H1 (cell line): ENCODE measurements around the gene HSD17B10. TPM values are rescaled to one million over a fixed set of nuclear protein-coding genes. Genes with fewer than 3 reads are reported as not detected.
A peak's percentile ranks its signal among the peaks of the same experiment; 100 is the strongest.

Experiments
- CTCF ChIA-PET: fragments of 300-600 bp; sonication (Branson Sonifier 250); formaldehyde crosslinking; loops from one replicate; lab custom pipeline; 2021; ENCODE audit not compliant: partially characterized antibody; lab: Charles Lee
- POLR2A ChIA-PET: fragments of 300-600 bp; sonication (Branson Sonifier 250); formaldehyde crosslinking; loops from one replicate; lab custom pipeline; 2021; ENCODE audit warnings: inconsistent platforms; ENCODE audit not compliant: partially characterized antibody; lab: Charles Lee
- DNase-seq, 2 experiments: peaks; one replicate each; pipeline versions ENCODE4 v3.0.0 to v3.0.0-alpha.2; 2010 to 2022; ENCODE audit warnings: low spot score in 2 of 2, low read depth in 1 of 2, mixed read lengths in 1 of 2
- FAIRE-seq: peaks from 2 replicates; lab custom pipeline; 2011; peaks lifted over from hg19 to GRCh38; lab: Jason Lieb, UNC
- H2AFZ ChIP-seq: 2 replicates; pipeline ENCODE4 v1.8.1; 2012; ENCODE audit warnings: low read length, inconsistent platforms
- H2AK5ac ChIP-seq: 2 replicates; pipeline ENCODE4 v1.6.1; 2013; ENCODE audit warnings: low read depth, low read length
- H2BK120ac ChIP-seq: replicated peaks from 2 replicates; pipeline ENCODE3; 2013; ENCODE audit warnings: low read depth, low read length, inconsistent platforms
- H2BK12ac ChIP-seq: 2 replicates; pipeline ENCODE4 v1.6.1; 2013; ENCODE audit warnings: low read depth, low read length
- H2BK15ac ChIP-seq: 2 replicates; pipeline ENCODE4 v1.6.1; 2013; ENCODE audit warnings: low read length
- H2BK20ac ChIP-seq: 2 replicates; pipeline ENCODE4 v1.6.1; 2013; ENCODE audit warnings: low read length
- H2BK5ac ChIP-seq: 2 replicates; pipeline ENCODE4 v1.6.1; 2013; ENCODE audit warnings: low read depth, low read length
- H3K14ac ChIP-seq: 2 replicates; pipeline ENCODE4 v1.6.1; 2013; ENCODE audit warnings: inconsistent platforms; ENCODE audit not compliant: insufficient read length
- H3K18ac ChIP-seq: 2 replicates; pipeline ENCODE4 v1.6.1; 2013; ENCODE audit warnings: low read length; ENCODE audit errors: extremely low read depth
- H3K23ac ChIP-seq: 2 replicates; pipeline ENCODE4 v1.6.1; 2013; ENCODE audit warnings: inconsistent platforms; ENCODE audit not compliant: insufficient read length
- H3K23me2 ChIP-seq: 2 replicates; pipeline ENCODE4 v1.6.1; 2013; ENCODE audit warnings: low read depth, low read length
- H3K27ac ChIP-seq: 2 replicates; pipeline ENCODE4 v1.6.1; 2011; ENCODE audit warnings: low read depth, low read length, inconsistent platforms
- H3K27me3 ChIP-seq, 4 experiments: replicated peaks in 1 of 4; 1 replicate in 1 of 4; 2 replicates in 3 of 4; pipeline versions ENCODE4 v1.6.1 to v1.8.1; 2011 to 2013; ENCODE audit warnings: low read length in 3 of 4, mild to moderate bottlenecking in 3 of 4, inconsistent platforms in 2 of 4, mixed read lengths in 2 of 4, moderate library complexity in 1 of 4; ENCODE audit not compliant: control insufficient read depth in 3 of 4, insufficient read depth in 3 of 4; ENCODE audit errors: extremely low read depth in 1 of 4
- H3K36me3 ChIP-seq, 4 experiments: 2 replicates each; pipeline versions ENCODE4 v1.6.1 to v1.8.1; 2011 to 2013; ENCODE audit warnings: mild to moderate bottlenecking in 4 of 4, low read length in 3 of 4, moderate library complexity in 2 of 4, control low read depth in 1 of 4, inconsistent platforms in 1 of 4; ENCODE audit not compliant: insufficient read depth in 4 of 4, control insufficient read depth in 2 of 4
- H3K4ac ChIP-seq: replicated peaks from 2 replicates; pipeline ENCODE3; 2013; ENCODE audit warnings: low read length, low read depth, mixed read lengths, inconsistent platforms; ENCODE audit not compliant: insufficient read length
- H3K4me1 ChIP-seq, 4 experiments: replicated peaks in 1 of 4; 1 replicate in 1 of 4; 2 replicates in 3 of 4; pipeline versions ENCODE4 v1.6.1 to v1.8.1; 2011 to 2013; ENCODE audit warnings: low read length in 3 of 4, inconsistent platforms in 2 of 4, mixed read lengths in 1 of 4; ENCODE audit not compliant: insufficient read depth in 4 of 4, control insufficient read depth in 3 of 4
- H3K4me2 ChIP-seq, 2 experiments: 2 replicates each; pipeline versions ENCODE4 v1.6.1 to v1.8.1; 2011 to 2013; ENCODE audit warnings: low read depth in 2 of 2, low read length in 2 of 2, control low read depth in 1 of 2, inconsistent platforms in 1 of 2, mild to moderate bottlenecking in 1 of 2; ENCODE audit not compliant: insufficient read depth in 1 of 2
- H3K4me3 ChIP-seq, 4 experiments: fragments of 200-600, 300-600 bp in 1 of 4; sonication (generic), shearing (Covaris generic), sonication (Bioruptor Twin) in 1 of 4; 2 replicates each; pipeline versions ENCODE4 v1.5.1 to v1.8.1; 2011 to 2016; ENCODE audit warnings: low read length in 4 of 4, low read depth in 3 of 4, control low read depth in 2 of 4, inconsistent platforms in 2 of 4, mild to moderate bottlenecking in 2 of 4, mixed read lengths in 1 of 4, moderate library complexity in 1 of 4; ENCODE audit not compliant: insufficient read depth in 2 of 4; ENCODE audit errors: extremely low read depth in 1 of 4
- H3K56ac ChIP-seq: replicated peaks from 2 replicates; pipeline ENCODE3; 2013; ENCODE audit warnings: low read depth, mild to moderate bottlenecking, mixed read lengths, low read length, inconsistent platforms; ENCODE audit not compliant: insufficient read length
- H3K79me1 ChIP-seq: 2 replicates; pipeline ENCODE4 v1.6.1; 2013; ENCODE audit warnings: low read depth, low read length, control low read depth
- H3K79me2 ChIP-seq, 2 experiments: 2 replicates each; pipeline versions ENCODE4 v1.6.1 to v1.8.1; 2012 to 2013; ENCODE audit warnings: low read length in 2 of 2, mild to moderate bottlenecking in 2 of 2, inconsistent platforms in 1 of 2; ENCODE audit not compliant: insufficient read depth in 2 of 2, control insufficient read depth in 1 of 2
- H3K9ac ChIP-seq, 4 experiments: replicated peaks in 1 of 4; 1 replicate in 1 of 4; 2 replicates in 3 of 4; pipeline versions ENCODE4 v1.6.1 to v1.8.1; 2011 to 2013; ENCODE audit warnings: low read depth in 3 of 4, low read length in 3 of 4, control low read depth in 2 of 4, mild to moderate bottlenecking in 2 of 4, moderate library complexity in 2 of 4, inconsistent platforms in 1 of 4; ENCODE audit errors: extremely low read depth in 1 of 4
- H3K9me3 ChIP-seq, 2 experiments: 2 replicates each; pipeline versions ENCODE4 v1.6.1 to v1.8.1; 2012 to 2013; ENCODE audit warnings: mild to moderate bottlenecking in 2 of 2, moderate library complexity in 2 of 2, control low read depth in 1 of 2, inconsistent platforms in 1 of 2, low read depth in 1 of 2, low read length in 1 of 2, mixed read lengths in 1 of 2; ENCODE audit not compliant: insufficient read depth in 2 of 2
- H4K20me1 ChIP-seq, 2 experiments: replicated peaks in 1 of 2; 2 replicates each; pipeline versions ENCODE3 to v1.8.1; 2011 to 2013; ENCODE audit warnings: inconsistent platforms in 2 of 2, low read length in 2 of 2, mild to moderate bottlenecking in 1 of 2; ENCODE audit not compliant: insufficient read depth in 2 of 2, control insufficient read depth in 1 of 2
- H4K5ac ChIP-seq: 2 replicates; pipeline ENCODE4 v1.6.1; 2013; ENCODE audit warnings: low read length, low read depth, mixed read lengths, inconsistent platforms; ENCODE audit not compliant: insufficient read length
- H4K8ac ChIP-seq: 2 replicates; pipeline ENCODE4 v1.8.0; 2013; ENCODE audit warnings: mild to moderate bottlenecking, moderate library complexity, low read length, inconsistent platforms; ENCODE audit not compliant: insufficient read depth; ENCODE audit errors: extremely low read depth
- H4K91ac ChIP-seq: replicated peaks from 2 replicates; pipeline ENCODE3; 2013; ENCODE audit warnings: low read length, mixed read lengths, inconsistent platforms; ENCODE audit not compliant: insufficient read length
- EZH2 ChIP-seq: fragments of 200-600 bp; sonication (generic); IDR thresholded peaks from 2 replicates; pipeline ENCODE4 v1.7.1; 2012; ENCODE audit warnings: low read depth, mild to moderate bottlenecking, moderate library complexity, low read length, inconsistent platforms; ENCODE audit not compliant: severe bottlenecking
- HDAC2 ChIP-seq, 2 experiments: fragments of 300-600 bp in 1 of 2; sonication (generic) in 1 of 2; IDR thresholded peaks; 2 replicates each; pipeline ENCODE4 v1.6.1; 2011 to 2012; ENCODE audit warnings: low read depth in 2 of 2, low read length in 2 of 2, mild to moderate bottlenecking in 2 of 2, moderate library complexity in 2 of 2, borderline replicate concordance in 1 of 2, inconsistent platforms in 1 of 2
- SAP30 ChIP-seq: fragments of 300-600 bp; sonication (generic); IDR thresholded peaks from 2 replicates; pipeline ENCODE4 v1.7.1; 2012; ENCODE audit warnings: low read length, moderate library complexity, mild to moderate bottlenecking, inconsistent platforms; ENCODE audit not compliant: insufficient read depth, insufficient replicate concordance
- SIRT6 ChIP-seq: IDR thresholded peaks from one replicate; pipeline ENCODE4 v1.7.1; 2012; ENCODE audit warnings: low read length, inconsistent platforms
- SIX5 ChIP-seq: IDR thresholded peaks from 2 replicates; pipeline ENCODE4 v1.6.1; 2011; ENCODE audit warnings: mild to moderate bottlenecking, low read depth, low read length
- TEAD4 ChIP-seq: IDR thresholded peaks from 2 replicates; pipeline ENCODE4 v1.6.1; 2012; ENCODE audit warnings: low read depth, low read length, inconsistent platforms, mixed read lengths
- WGBS, 2 experiments: shearing (Covaris generic) in 1 of 2; methylation state at CpG; one replicate each; pipeline versions ENCODE4 v1.1.6 to v1.1.7; 2013 to 2015; ENCODE audit warnings: low lambda C conversion rate in 2 of 2, mixed read lengths in 2 of 2, inconsistent platforms in 1 of 2, low coverage in 1 of 2, missing lambda C conversion rate in 1 of 2; ENCODE audit not compliant: insufficient replicate concordance in 2 of 2, insufficient coverage in 1 of 2, insufficient read length in 1 of 2; ENCODE audit errors: extremely low coverage in 1 of 2, missing lambda C conversion rate in 1 of 2; 5-methylcytosine and 5-hydroxymethylcytosine counted together
- long read RNA-seq, 2 experiments: library from RNA in 1 of 2; library from capped mRNA in 1 of 2; stranded (forward); transcript quantifications; one replicate each; pipeline ENCODE4 v2.0.0, GENCODE V29; 2021; ENCODE audit warnings: inconsistent platforms in 1 of 2
- polyA minus RNA-seq, 3 experiments: library from RNA; depleted of rRNA, polyadenylated mRNA; stranded (reverse); fragments of >200 nt; gene quantifications; 1 replicate in 2 of 3; 2 replicates in 1 of 3; pipeline ENCODE4 v1.2.3, GENCODE V29; 2011
- polyA plus RNA-seq, 7 experiments: library from polyadenylated mRNA; depleted of rRNA in 3 of 7; stranded (reverse) in 5 of 7; unstranded in 2 of 7; fragments of >200 nt in 5 of 7; fragments of 200-250 nt in 2 of 7; gene quantifications; 1 replicate in 5 of 7; 2 replicates in 1 of 7; 4 replicates in 1 of 7; pipeline versions ENCODE4 v1.2.1 to v1.2.3, GENCODE V29; 2011 to 2013; ENCODE audit warnings: missing spikeins in 2 of 7, mixed read lengths in 2 of 7
- total RNA-seq: library from RNA; stranded (reverse); fragmentation: NEBNext Ultra II Directional; extraction: Animal tissue kit (Norgen Biotek cat#: 25700); gene quantifications from 2 replicates; pipeline ENCODE4 v1.2.1, GENCODE V29; 2021

The HSD17B10 gene
- 114 and 116 TPM in 2 replicates for total RNA-seq
- 223 and 236 TPM in 2 replicates for polyA plus RNA-seq (2011; rRNA removed)
- 227 TPM for polyA plus RNA-seq (2011; cell fraction: cytosol; rRNA removed)
- 156 TPM for polyA plus RNA-seq (2011; cell fraction: nucleus; rRNA removed)
- polyA plus RNA-seq (2012, experiment 1 of 2): 129 to 187 TPM (median 174 TPM) in 4 replicates
- 204 TPM for polyA plus RNA-seq (2012, experiment 2 of 2)
- 104 TPM for polyA plus RNA-seq (2013, experiment 1 of 2)
- 99.9 TPM for polyA plus RNA-seq (2013, experiment 2 of 2)
- 107 and 123 TPM in 2 replicates for polyA minus RNA-seq (2011; rRNA and poly(A)+ RNA removed)
- 44.4 TPM for polyA minus RNA-seq (2011; cell fraction: cytosol; rRNA and poly(A)+ RNA removed)
- 29.3 TPM for polyA minus RNA-seq (2011; cell fraction: nucleus; rRNA and poly(A)+ RNA removed)
- long read RNA-seq, experiment 1, transcript HSD17B10-201 (6 exons, 960 nt): major isoform, 78 of 125 reads
- long read RNA-seq, experiment 1, partial matches to known transcripts: 43 of 125 reads
- long read RNA-seq, experiment 1, other reads (novel, unspliced or antisense): 1 of 125 reads
- long read RNA-seq, experiment 2, transcript HSD17B10-201 (6 exons, 960 nt): major isoform, 47 of 58 reads
- long read RNA-seq, experiment 2, partial matches to known transcripts: 5 of 58 reads
- long read RNA-seq, experiment 2, other reads (novel, unspliced or antisense): 5 of 58 reads

- Histone ChIP-seq H2BK5ac (peak within 1 kb of the TSS; percentile 60; the same call in 1 of the 2 replicates), H3K27ac (peak within 1 kb of the TSS; percentile 67; the same call in 1 of the 2 replicates), H2BK120ac (no peak within 1 kb of the TSS), H2BK12ac (no peak within 1 kb of the TSS), H3K36me3 (peaks cover 0 to 16% (median 10%) of the 10 kb centered on the region in 4 experiments; a peak in 6 of 8 replicates), H3K9me3 (no peaks in the 10 kb centered on the region), H4K5ac (no peak within 1 kb of the TSS), H3K18ac (no peak within 1 kb of the TSS; the same call in 1 of the 2 replicates), H3K79me1 (no peaks in the 10 kb centered on the region), H3K27me3 (no peaks in the 10 kb centered on the region), H4K91ac (no peak within 1 kb of the TSS), H3K4me3 (peak within 1 kb of the TSS; percentile 74 to 94 (median 80)), H2BK20ac (no peak within 1 kb of the TSS), H3K23ac (no peak within 1 kb of the TSS), H3K4ac (no peak within 1 kb of the TSS), H3K23me2 (peaks cover 6% of the 10 kb centered on the region; the same call in 1 of the 2 replicates), H3K9ac (peak within 1 kb of the TSS in 3 of 4 experiments; percentile 58 to 91 (median 71); a peak in 6 of 7 replicates), H3K4me1 (peaks cover 0 to 7% (median 0%) of the 10 kb centered on the region in 4 experiments; a peak in 3 of 7 replicates), H3K14ac (no peak within 1 kb of the TSS), H3K79me2 (no peaks in the 10 kb centered on the region), H4K8ac (peak within 1 kb of the TSS; percentile 39; the same call in 1 of the 2 replicates), H2AK5ac (no peak within 1 kb of the TSS), H2AFZ (peak within 1 kb of the TSS; percentile 67), H2BK15ac (no peak within 1 kb of the TSS), H4K20me1 (no peaks in the 10 kb centered on the region), H3K56ac (no peak within 1 kb of the TSS), H3K4me2 (peak within 1 kb of the TSS; percentile 68 to 83)
- WGBS, 2 experiments: 10% methylated on average over 37 of the region's 61 CpGs; no CpG with 5 or more reads in 1 of the 2 experiments
- DNase-seq (peak in 1 of 2 experiments; percentile 83), FAIRE-seq (peak; percentile 28)
- CTCF ChIA-PET: interaction anchor here (0.8 to 1.2 kb wide), 2 partner anchors 12 kb away, joined by 3 to 4 read pairs; partner anchors contain the start of genes RIBC1 and SMC1A
- POLR2A ChIA-PET: interaction anchor here (0.8 to 5.8 kb wide), 2 partner anchors 11 to 57 kb away, joined by 3 to 33 read pairs; partner anchors contain the start of genes RIBC1 and SMC1A
- TF ChIP-seq SAP30 (no peak), TEAD4 (no peak), SIRT6 (no peak), HDAC2 (IDR thresholded peaks at IDR 0.05; ENCODE audit: borderline replicate concordance in 1 of 2, low read depth in 2 of 2, low read length in 2 of 2) (0 out of 4 replicates have a peak, but pooled peaks of 1 of the 2 experiments have one; percentile 43), EZH2 (no peak), SIX5 (no peak)
These were observed at the start of gene HSD17B10 for GRCh38 chrX:53433651-53434639. Gene HSD17B10 (minus strand): TSS chrX:53434370. CDS start chrX:53434345, 25 bp downstream.
